Ovary (tissue), 9 donors: ENCODE measurements around the gene CEACAM16. TPM values are rescaled to one million over a fixed set of nuclear protein-coding genes. Genes with fewer than 3 reads are reported as not detected.

ENCODE experiments used
- DNase-seq, 5 donors: peaks; one replicate each; pipeline ENCODE4 v3.0.0-alpha.2; 2019 to 2020
- H3K27ac ChIP-seq, 2 donors: fragments of 200-600 bp; one replicate each; pipeline versions ENCODE4 v1.5.1 to v1.8.0; 2019 to 2022
- H3K27me3 ChIP-seq: fragments of 200-600 bp; one replicate; pipeline ENCODE4 v1.8.0; 2022
- H3K36me3 ChIP-seq: fragments of 200-600 bp; sonication (generic); one replicate; pipeline ENCODE4 v1.5.1; 2019
- H3K4me1 ChIP-seq: one replicate; pipeline ENCODE4 v1.8.1; 2013; ENCODE audit warnings: mild to moderate bottlenecking, moderate library complexity; ENCODE audit not compliant: insufficient read depth
- H3K4me3 ChIP-seq: fragments of 200-600 bp; sonication (generic); one replicate; pipeline ENCODE4 v1.5.1; 2017
- H3K9me3 ChIP-seq, 2 donors: fragments of 200-600 bp in 1 of 2; sonication (generic) in 1 of 2; one replicate each; pipeline versions ENCODE4 v1.5.1 to v1.8.1; 2013 to 2019; ENCODE audit warnings: mild to moderate bottlenecking in 1 of 2, moderate library complexity in 1 of 2
- EP300 ChIP-seq: sonication (generic); formaldehyde crosslinking; IDR thresholded peaks from one replicate; pipeline ENCODE4 v1.6.1; 2017; ENCODE audit warnings: antibody characterized with exemption
- POLR2A ChIP-seq: fragments of 450-650 bp; IDR thresholded peaks from one replicate; pipeline ENCODE4 v1.6.1; 2017; ENCODE audit warnings: antibody characterized with exemption, mild to moderate bottlenecking, moderate library complexity
- WGBS, 3 donors: extraction: QIAGEN DNeasy Blood & Tissue Kit in 1 of 3; methylation state at CpG; one replicate each; pipeline versions ENCODE4 v1.1.5 to v1.1.7; 2013 to 2017; 5-methylcytosine and 5-hydroxymethylcytosine counted together
- intact Hi-C, 4 donors: fragments of 100-400 bp; cut with DNase I; formaldehyde crosslinking; loops; one replicate each; pipeline versions ENCODE4 v1.11.0 to v1.15.1; 2022 to 2023
- polyA plus RNA-seq, 2 donors: library from polyadenylated mRNA; stranded (reverse); fragments of 200-250 nt in 1 of 2; fragments of 350-450 nt in 1 of 2; fragmentation: Illumina TruSeq in 1 of 2; extraction: RNeasy Lipid Tissue Mini Kit (QIAGEN cat#74804) in 1 of 2; gene quantifications; one replicate each; pipeline ENCODE4 v1.2.3, GENCODE V29; 2013 to 2014
- total RNA-seq, 7 donors: library from RNA; depleted of rRNA in 2 of 7; stranded (reverse); fragments of >200 nt in 2 of 7; fragmentation: NEBNext Ultra II Directional in 3 of 7; extraction: Animal tissue kit (Norgen Biotek cat#: 25700) in 3 of 7; gene quantifications; one replicate each; pipeline versions ENCODE4 v1.1.0 to v1.2.4, GENCODE V29; 2016 to 2023
- TF ChIP-seq, protein P1 (sequence below), 3 donors: fragments of 450-650 bp in 2 of 3; fragments of 200-600 bp in 1 of 3; IDR thresholded peaks; one replicate each; pipeline versions ENCODE4 v1.5.1 to v1.8.0; 2016 to 2022; ENCODE audit warnings: antibody characterized with exemption in 3 of 3, mild to moderate bottlenecking in 1 of 3
- donor health status: DM: no; HTN: no; CAD: no; lungs with moderate emphysema.
- donor health status: DM: no; HTN: no; CAD: no.
- donor health status: Bipolar disorder and iron deficiency.
- donor health status: DM: yes; HTN: yes; CAD: no.
- donor health status: DM: no; HTN: no; CAD: no.
- donor health status: DM: yes; HTN: yes; CAD: no.

Gene CEACAM16
- total and polyA plus RNA-seq, 9 donors: not detected

DNA sequence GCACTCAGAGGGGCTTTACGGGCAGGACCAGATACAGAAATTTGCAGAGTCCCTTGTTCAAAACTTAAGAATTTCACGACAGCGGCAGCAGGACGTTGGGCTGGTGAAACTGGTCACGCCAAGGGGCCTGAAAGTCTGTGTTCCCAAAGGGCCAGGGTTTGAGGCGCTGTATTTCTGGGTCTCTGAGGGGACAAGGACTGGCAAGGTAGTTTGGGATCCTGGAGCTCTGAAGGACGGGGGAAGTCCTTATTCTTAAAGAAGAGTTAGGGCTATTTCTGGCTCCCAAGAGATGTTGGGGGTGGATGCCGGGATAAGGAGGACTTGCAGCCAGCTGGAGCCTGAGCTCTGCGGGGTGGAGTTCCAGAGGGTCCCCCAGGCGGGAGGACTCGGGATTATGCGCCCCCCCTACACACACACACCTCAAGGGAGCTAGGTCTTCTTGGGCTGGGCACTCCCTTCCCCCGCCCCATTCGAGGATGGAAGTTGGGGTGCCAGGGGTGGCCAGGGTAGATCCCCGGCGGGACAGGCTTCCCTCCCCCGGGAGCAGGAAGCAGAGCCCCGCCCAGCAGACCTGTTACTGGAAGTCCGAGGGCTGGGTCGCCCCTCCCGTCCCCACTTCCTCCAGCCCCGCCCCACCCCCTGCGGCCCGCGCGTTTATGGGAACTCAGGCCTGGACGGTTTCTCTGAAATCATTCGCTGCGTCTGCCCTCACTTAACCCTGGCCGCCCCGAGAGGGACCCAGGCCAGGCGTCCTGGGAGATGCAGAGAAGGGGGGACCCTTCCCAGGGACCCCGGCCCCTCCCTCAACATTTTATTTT, 55.2 kb downstream of the CEACAM16 start:
- WGBS, 3 donors: 3 to 7% (median 5%) methylated on average over 32 to 33 of the region's 33 CpGs
- peaks cover 29% of the 10 kb centered on the region for H3K4me1 ChIP-seq
- H3K36me3 ChIP-seq: no peaks in the 10 kb centered on the region
- H3K4me3 ChIP-seq: peak overlapping the region; percentile 32
- TF ChIP-seq EP300 (peak; percentile 55), POLR2A (peak; percentile 19)
- TF ChIP-seq, protein P1, sequence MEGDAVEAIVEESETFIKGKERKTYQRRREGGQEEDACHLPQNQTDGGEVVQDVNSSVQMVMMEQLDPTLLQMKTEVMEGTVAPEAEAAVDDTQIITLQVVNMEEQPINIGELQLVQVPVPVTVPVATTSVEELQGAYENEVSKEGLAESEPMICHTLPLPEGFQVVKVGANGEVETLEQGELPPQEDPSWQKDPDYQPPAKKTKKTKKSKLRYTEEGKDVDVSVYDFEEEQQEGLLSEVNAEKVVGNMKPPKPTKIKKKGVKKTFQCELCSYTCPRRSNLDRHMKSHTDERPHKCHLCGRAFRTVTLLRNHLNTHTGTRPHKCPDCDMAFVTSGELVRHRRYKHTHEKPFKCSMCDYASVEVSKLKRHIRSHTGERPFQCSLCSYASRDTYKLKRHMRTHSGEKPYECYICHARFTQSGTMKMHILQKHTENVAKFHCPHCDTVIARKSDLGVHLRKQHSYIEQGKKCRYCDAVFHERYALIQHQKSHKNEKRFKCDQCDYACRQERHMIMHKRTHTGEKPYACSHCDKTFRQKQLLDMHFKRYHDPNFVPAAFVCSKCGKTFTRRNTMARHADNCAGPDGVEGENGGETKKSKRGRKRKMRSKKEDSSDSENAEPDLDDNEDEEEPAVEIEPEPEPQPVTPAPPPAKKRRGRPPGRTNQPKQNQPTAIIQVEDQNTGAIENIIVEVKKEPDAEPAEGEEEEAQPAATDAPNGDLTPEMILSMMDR (IDR thresholded peaks at IDR 0.05): peak in 1 of 3 donors; percentile 21
- intact Hi-C loops: no loop called here
- peak; percentile 82 to 92 (median 92) for DNase-seq
- H3K27ac ChIP-seq: peak overlapping the region; percentile 57 to 74
- no peaks in the 10 kb centered on the region for H3K9me3 ChIP-seq
- H3K27me3 ChIP-seq: no peaks in the 10 kb centered on the region

DNA sequence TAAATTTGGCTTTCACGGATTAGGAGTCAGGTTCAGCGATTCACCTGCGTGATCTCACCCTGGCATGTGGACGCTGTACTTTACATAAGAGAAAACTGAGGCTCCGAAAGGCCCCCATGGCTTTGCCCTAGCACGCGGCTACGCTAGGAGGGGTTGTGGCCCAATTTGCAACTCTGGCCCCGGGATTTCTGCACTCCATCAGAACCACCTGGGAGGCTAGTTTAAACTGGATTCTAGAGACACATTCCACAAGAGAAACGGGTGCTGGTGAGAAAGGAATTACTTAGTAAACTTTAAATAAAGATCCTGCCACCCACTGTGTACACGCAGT, 55.8 kb downstream of the CEACAM16 start:
- no peaks in the 10 kb centered on the region for H3K36me3 ChIP-seq
- H3K9me3 ChIP-seq: no peaks in the 10 kb centered on the region
- no peaks in the 10 kb centered on the region for H3K27me3 ChIP-seq
- peaks cover 28% of the 10 kb centered on the region for H3K4me1 ChIP-seq
- intact Hi-C loops: no loop called here
- peak overlapping the region; percentile 32 for H3K4me3 ChIP-seq
- H3K27ac ChIP-seq: peak overlapping the region; percentile 57 to 74
- WGBS, 3 donors: 57 to 70% (median 70%) methylated on average over 11 of the region's 11 CpGs
- peak in 1 of 5 donors; percentile 47 for DNase-seq
- no peak for TF ChIP-seq POLR2A
- no peak for TF ChIP-seq EP300
- TF ChIP-seq, protein P1 (IDR thresholded peaks at IDR 0.05): no peak

DNA sequence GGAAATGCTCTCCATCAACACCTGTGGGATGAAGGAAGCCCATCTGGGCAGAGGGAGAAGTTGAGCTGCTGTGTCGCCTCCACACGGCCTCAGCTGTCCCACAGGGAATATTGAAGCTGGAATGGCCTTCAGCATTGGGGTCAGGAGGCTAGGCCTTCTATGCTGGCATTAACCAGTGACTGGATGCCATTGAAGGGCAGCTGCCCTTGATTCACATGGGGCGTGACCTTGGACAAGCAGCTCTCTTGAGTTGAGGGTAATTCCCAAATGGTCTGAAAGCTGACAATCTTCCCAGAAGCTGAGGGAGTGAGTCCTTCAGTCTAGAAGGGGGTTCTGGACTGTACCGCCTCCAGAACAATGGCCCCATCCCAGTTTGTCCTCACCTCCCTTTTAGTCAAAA, 56.3 kb downstream of the CEACAM16 start:
- H3K4me3 ChIP-seq: no peak overlapping the region
- H3K27ac ChIP-seq: no peak overlapping the region
- TF ChIP-seq, protein P1 (IDR thresholded peaks at IDR 0.05): no peak
- TF ChIP-seq EP300: no peak
- TF ChIP-seq POLR2A: no peak
- intact Hi-C loops: no loop called here
- no peaks in the 10 kb centered on the region for H3K36me3 ChIP-seq
- no peak for DNase-seq
- H3K4me1 ChIP-seq: peaks cover 26% of the 10 kb centered on the region
- 69 to 87% (median 79%) methylated on average over 4 of the region's 4 CpGs for WGBS, 3 donors
- H3K9me3 ChIP-seq: no peaks in the 10 kb centered on the region
- no peaks in the 10 kb centered on the region for H3K27me3 ChIP-seq

DNA sequence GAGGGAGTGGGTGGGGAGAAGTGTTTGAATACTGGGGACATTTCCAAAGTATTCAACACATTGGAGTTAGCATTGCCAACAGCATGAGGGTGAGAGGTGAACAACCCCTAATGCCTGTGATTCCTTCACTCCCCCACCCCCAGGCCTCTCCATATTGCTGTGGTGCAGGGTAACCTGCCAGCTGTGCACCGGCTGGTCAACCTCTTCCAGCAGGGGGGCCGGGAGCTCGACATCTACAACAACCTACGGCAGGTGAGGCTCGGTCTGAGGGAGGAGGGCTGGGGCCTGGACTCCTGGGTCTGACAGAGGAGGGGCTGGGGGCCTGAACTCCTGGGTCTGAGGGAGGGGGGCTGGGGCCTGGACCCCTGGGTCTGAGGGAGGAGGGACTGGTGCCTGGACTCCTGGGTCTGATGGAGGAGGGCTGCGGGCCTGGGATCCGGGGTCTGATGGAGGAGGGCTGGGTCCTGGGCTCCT, 57.2 kb downstream of the CEACAM16 start:
- Histone ChIP-seq H3K4me3 (no peak overlapping the region), H3K27ac (no peak overlapping the region), H3K36me3 (no peaks in the 10 kb centered on the region), H3K27me3 (no peaks in the 10 kb centered on the region), H3K4me1 (peaks cover 26% of the 10 kb centered on the region), H3K9me3 (no peaks in the 10 kb centered on the region)
- intact Hi-C loops: no loop called here
- TF ChIP-seq EP300: no peak
- no peak for TF ChIP-seq POLR2A
- TF ChIP-seq, protein P1 (IDR thresholded peaks at IDR 0.05): no peak
- 72 to 82% (median 76%) methylated on average over 7 of the region's 7 CpGs for WGBS, 3 donors
- peak in 2 of 5 donors; percentile 44 to 52 for DNase-seq
